Measurements from ENCODE around the gene SCARB1.

The SCARB1 gene

DNA sequence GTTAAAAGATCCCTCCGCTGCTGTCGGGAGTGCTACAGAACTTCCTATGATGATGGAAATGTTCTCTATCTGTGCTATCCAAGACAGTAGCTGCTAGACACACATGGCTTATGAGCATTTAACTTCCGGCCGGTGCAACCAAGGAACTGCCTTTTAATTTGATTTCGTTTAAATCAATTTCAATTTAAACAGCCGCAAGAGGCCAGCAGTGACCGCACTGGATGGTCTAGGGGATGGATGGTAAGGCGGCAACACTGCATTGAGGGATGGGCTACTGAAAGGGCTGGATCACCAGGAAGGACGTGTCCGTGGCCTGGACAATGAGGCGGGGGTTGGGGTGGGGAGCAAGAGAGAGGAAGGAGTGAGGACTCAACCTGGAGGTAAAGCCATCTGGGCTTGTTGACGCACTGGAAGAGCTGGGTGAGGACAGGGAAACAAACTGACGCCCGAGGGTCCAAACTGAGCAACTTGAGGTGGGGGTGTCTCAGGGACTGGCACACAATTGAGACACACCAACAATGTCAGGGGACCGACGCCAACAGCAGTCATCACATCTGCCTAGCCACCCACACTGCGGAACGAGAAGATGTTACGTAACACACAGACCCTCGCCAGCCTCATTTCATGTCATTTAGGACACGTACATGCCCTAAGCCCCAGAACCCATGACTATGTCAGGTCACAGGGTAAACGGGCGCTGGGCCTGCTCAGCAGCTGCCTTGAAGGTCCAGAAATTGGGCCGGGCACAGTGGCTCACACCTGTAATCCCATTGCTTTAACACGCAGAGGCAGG is 57.6 kb downstream of the SCARB1 start:
- DNase-seq (ENCODE audit: low read depth) = no peak
- TF ChIP-seq, protein P1, sequence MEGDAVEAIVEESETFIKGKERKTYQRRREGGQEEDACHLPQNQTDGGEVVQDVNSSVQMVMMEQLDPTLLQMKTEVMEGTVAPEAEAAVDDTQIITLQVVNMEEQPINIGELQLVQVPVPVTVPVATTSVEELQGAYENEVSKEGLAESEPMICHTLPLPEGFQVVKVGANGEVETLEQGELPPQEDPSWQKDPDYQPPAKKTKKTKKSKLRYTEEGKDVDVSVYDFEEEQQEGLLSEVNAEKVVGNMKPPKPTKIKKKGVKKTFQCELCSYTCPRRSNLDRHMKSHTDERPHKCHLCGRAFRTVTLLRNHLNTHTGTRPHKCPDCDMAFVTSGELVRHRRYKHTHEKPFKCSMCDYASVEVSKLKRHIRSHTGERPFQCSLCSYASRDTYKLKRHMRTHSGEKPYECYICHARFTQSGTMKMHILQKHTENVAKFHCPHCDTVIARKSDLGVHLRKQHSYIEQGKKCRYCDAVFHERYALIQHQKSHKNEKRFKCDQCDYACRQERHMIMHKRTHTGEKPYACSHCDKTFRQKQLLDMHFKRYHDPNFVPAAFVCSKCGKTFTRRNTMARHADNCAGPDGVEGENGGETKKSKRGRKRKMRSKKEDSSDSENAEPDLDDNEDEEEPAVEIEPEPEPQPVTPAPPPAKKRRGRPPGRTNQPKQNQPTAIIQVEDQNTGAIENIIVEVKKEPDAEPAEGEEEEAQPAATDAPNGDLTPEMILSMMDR (IDR thresholded peaks at IDR 0.05; ENCODE audit: control insufficient read depth, insufficient read depth, low read depth, low read length, missing control alignments) = no peak
- no peak overlapping the region for H3K4me3 ChIP-seq (ENCODE audit: control insufficient read depth, low read depth, low read length)

- TF ChIP-seq, protein P1 (IDR thresholded peaks at IDR 0.05; ENCODE audit: control insufficient read depth, insufficient read depth, low read depth, low read length, missing control alignments) = no peak
- no peak overlapping the region for H3K4me3 ChIP-seq (ENCODE audit: control insufficient read depth, low read depth, low read length)
- no peak for DNase-seq (ENCODE audit: low read depth)
Observed at GRCh38 chr12:124805050-124805449, 58.6 kb downstream of the SCARB1 start.

GRCh38 chr12:124804011-124804621 is 59.5 kb downstream of the SCARB1 start:
- no peak overlapping the region for H3K4me3 ChIP-seq (ENCODE audit: control insufficient read depth, low read depth, low read length)
- TF ChIP-seq, protein P1 (IDR thresholded peaks at IDR 0.05; ENCODE audit: control insufficient read depth, insufficient read depth, low read depth, low read length, missing control alignments) = no peak
- no peak for DNase-seq (ENCODE audit: low read depth)

GRCh38 chr12:124802361-124802760 is 61.3 kb downstream of the SCARB1 start:
- TF ChIP-seq, protein P1 (IDR thresholded peaks at IDR 0.05; ENCODE audit: control insufficient read depth, insufficient read depth, low read depth, low read length, missing control alignments) = no peak
- no peak overlapping the region for H3K4me3 ChIP-seq (ENCODE audit: control insufficient read depth, low read depth, low read length)
- DNase-seq (ENCODE audit: low read depth) = no peak

DNA sequence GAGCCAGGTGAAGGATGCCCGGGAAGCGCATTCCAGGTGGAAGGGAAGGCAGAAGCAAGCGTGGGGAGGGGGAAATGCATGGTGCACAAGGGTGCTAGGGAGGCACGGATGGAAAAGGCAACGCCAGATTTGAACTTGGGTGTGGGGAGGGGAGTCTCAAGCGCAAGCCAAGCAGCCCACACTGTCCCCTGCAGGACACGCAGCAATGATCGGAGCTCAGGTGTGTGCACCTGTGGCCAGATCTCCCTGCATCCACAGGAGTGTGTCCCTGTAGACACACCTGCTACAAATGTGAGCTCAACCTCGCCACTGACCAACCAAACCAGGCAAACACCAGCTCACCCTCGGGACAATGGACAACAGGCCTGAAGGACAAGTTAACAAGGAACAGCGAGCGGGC is 63.2 kb downstream of the SCARB1 start:
- TF ChIP-seq, protein P1 (IDR thresholded peaks at IDR 0.05; ENCODE audit: control insufficient read depth, insufficient read depth, low read depth, low read length, missing control alignments) = no peak
- DNase-seq (ENCODE audit: low read depth) = no peak
- no peak overlapping the region for H3K4me3 ChIP-seq (ENCODE audit: control insufficient read depth, low read depth, low read length)

- DNase-seq (ENCODE audit: low read depth) = no peak
- H3K4me3 ChIP-seq (ENCODE audit: control insufficient read depth, low read depth, low read length) = no peak overlapping the region
- TF ChIP-seq, protein P1 (IDR thresholded peaks at IDR 0.05; ENCODE audit: control insufficient read depth, insufficient read depth, low read depth, low read length, missing control alignments) = no peak
Observed at GRCh38 chr12:124797321-124797720, 66.3 kb downstream of the SCARB1 start.
